ENCODE data around the gene DENND4A.

DNA sequence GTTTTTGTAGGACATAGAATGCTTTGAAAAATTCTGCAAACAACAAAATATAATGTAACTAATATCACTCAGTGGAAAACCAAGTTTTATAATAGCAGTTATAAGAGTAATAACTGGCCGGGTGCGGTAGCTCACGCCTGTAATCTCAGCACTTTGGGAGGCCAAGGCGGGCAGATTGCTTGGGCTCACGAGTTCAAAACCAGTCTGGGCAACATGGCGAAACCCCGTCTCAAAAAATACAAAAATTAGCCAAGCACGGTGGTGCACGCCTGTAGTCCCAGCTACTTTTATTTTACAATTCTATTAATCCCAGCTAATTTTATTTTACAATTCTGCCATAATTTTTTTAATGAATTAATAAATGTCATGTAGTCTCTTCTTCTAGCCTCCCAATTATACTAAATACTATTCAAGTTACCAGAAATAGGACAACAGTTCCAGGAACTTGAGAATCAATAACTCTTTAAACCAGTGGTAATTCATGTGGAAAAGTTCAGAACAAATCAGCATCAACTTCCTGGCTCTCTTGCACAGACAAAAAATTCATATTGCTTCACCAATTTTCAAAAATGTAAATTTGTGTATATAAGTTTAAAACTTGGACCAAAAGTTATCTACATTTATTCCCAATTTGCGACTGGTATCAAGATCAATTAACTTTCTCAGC, 2.2 kb downstream of the DENND4A start:
- TF ChIP-seq ZNF565 (CRISPR knock-in tag; conservative IDR thresholded peaks at IDR 0.05; ENCODE audit: low read depth) (no peak), ZNF70 (CRISPR knock-in tag; IDR thresholded peaks at IDR 0.05) (no peak), ISL1 (CRISPR knock-in tag; IDR thresholded peaks at IDR 0.05) (no peak), PATZ1 (CRISPR knock-in tag; IDR thresholded peaks at IDR 0.05; ENCODE audit: borderline replicate concordance) (no peak), PPARA (CRISPR knock-in tag; IDR thresholded peaks at IDR 0.05; ENCODE audit: borderline replicate concordance) (no peak), GLIS3 (CRISPR knock-in tag; IDR thresholded peaks at IDR 0.05) (no peak)
- TF ChIP-seq, protein P1, sequence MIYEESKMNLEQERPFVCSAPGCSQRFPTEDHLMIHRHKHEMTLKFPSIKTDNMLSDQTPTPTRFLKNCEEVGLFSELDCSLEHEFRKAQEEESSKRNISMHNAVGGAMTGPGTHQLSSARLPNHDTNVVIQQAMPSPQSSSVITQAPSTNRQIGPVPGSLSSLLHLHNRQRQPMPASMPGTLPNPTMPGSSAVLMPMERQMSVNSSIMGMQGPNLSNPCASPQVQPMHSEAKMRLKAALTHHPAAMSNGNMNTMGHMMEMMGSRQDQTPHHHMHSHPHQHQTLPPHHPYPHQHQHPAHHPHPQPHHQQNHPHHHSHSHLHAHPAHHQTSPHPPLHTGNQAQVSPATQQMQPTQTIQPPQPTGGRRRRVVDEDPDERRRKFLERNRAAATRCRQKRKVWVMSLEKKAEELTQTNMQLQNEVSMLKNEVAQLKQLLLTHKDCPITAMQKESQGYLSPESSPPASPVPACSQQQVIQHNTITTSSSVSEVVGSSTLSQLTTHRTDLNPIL (CRISPR knock-in tag; IDR thresholded peaks at IDR 0.05; ENCODE audit: low read depth) = no peak

Measured in SK-N-SH treated with all-trans-retinoic acid at 6 μM for 48 hours (cell line).